Natural killer cell (primary cell): Measurements from ENCODE around the gene CNIH1. TPM values are rescaled to one million over a fixed set of nuclear protein-coding genes. Genes with fewer than 3 reads are reported as not detected.

ENCODE experiments used
- ATAC-seq, 3 donors: fragments of 150-1000 bp in 2 of 3; fragments of 200-7000 bp in 1 of 3; cut with Tn5 transposase; 1 replicate in 1 of 3; 2 replicates in 2 of 3; pipeline ENCODE4 v1.10.0; 2021; ENCODE audit warnings: mild to moderate bottlenecking in 2 of 3, moderate library complexity in 2 of 3
- DNase-seq, 2 donors: peaks; one replicate each; pipeline versions ENCODE4 v3.0.0 to v3.0.0-alpha.2; 2013 to 2021; ENCODE audit warnings: mixed read lengths in 1 of 2
- H3K27ac ChIP-seq: one replicate; pipeline ENCODE4 v1.5.1; 2013; ENCODE audit warnings: mild to moderate bottlenecking, low read length
- H3K27me3 ChIP-seq: one replicate; pipeline ENCODE4 v1.6.1; 2013; ENCODE audit warnings: low read length; ENCODE audit not compliant: control insufficient read depth, insufficient read depth
- H3K36me3 ChIP-seq: one replicate; pipeline ENCODE4 v1.6.1; 2013; ENCODE audit warnings: low read length; ENCODE audit not compliant: control insufficient read depth, insufficient read depth
- H3K4me1 ChIP-seq: one replicate; pipeline ENCODE4 v1.6.1; 2013; ENCODE audit warnings: low read length; ENCODE audit not compliant: control insufficient read depth, insufficient read depth
- H3K4me3 ChIP-seq: one replicate; pipeline ENCODE4 v1.5.1; 2013; ENCODE audit warnings: low read length
- H3K9me3 ChIP-seq: one replicate; pipeline ENCODE4 v1.6.1; 2013; ENCODE audit warnings: low read length; ENCODE audit not compliant: control insufficient read depth, insufficient read depth
- H3K27ac Mint-ChIP-seq, 2 donors: one replicate each; pipeline ENCODE4 v1.8.0; 2022; ENCODE audit warnings: mild to moderate bottlenecking in 2 of 2, mixed read lengths in 2 of 2, moderate library complexity in 1 of 2
- H3K27me3 Mint-ChIP-seq, 2 donors: one replicate each; pipeline ENCODE4 v1.8.0; 2022; ENCODE audit warnings: low read depth in 2 of 2, mixed read lengths in 2 of 2
- H3K36me3 Mint-ChIP-seq: one replicate; pipeline ENCODE4 v1.8.0; 2022; ENCODE audit warnings: mixed read lengths
- H3K4me1 Mint-ChIP-seq, 2 donors: one replicate each; pipeline ENCODE4 v1.8.0; 2022; ENCODE audit warnings: mixed read lengths in 2 of 2
- H3K4me3 Mint-ChIP-seq: one replicate; pipeline ENCODE4 v1.8.0; 2022; ENCODE audit warnings: mild to moderate bottlenecking, moderate library complexity, mixed read lengths
- H3K9me3 Mint-ChIP-seq, 2 donors: one replicate each; pipeline ENCODE4 v1.8.0; 2022; ENCODE audit warnings: mixed read lengths in 2 of 2
- WGBS: methylation state at CpG from one replicate; pipeline ENCODE4 v1.1.7; 2013; ENCODE audit warnings: missing lambda C conversion rate; ENCODE audit not compliant: insufficient coverage; 5-methylcytosine and 5-hydroxymethylcytosine counted together
- intact Hi-C: fragments of 100-400 bp; cut with micrococcal nuclease; formaldehyde crosslinking; loops from one replicate; pipeline ENCODE4 v1.14.2; 2022
- total RNA-seq, 4 donors: library from RNA; stranded (reverse); fragments of 120-200 nt in 1 of 4; gene quantifications; one replicate each; pipeline versions ENCODE4 v1.2.3 to v1.2.4, GENCODE V29; 2013 to 2022
- TF ChIP-seq, protein P1 (sequence below): fragments of 200-600 bp; IDR thresholded peaks from one replicate; pipeline ENCODE4 v1.8.0; 2022; ENCODE audit warnings: antibody characterized with exemption

The CNIH1 gene
- 10 to 100 TPM; 20.4 to 30.9 (median 25.7) TPM for total RNA-seq
- 33.1 TPM for total RNA-seq (2013)

DNA sequence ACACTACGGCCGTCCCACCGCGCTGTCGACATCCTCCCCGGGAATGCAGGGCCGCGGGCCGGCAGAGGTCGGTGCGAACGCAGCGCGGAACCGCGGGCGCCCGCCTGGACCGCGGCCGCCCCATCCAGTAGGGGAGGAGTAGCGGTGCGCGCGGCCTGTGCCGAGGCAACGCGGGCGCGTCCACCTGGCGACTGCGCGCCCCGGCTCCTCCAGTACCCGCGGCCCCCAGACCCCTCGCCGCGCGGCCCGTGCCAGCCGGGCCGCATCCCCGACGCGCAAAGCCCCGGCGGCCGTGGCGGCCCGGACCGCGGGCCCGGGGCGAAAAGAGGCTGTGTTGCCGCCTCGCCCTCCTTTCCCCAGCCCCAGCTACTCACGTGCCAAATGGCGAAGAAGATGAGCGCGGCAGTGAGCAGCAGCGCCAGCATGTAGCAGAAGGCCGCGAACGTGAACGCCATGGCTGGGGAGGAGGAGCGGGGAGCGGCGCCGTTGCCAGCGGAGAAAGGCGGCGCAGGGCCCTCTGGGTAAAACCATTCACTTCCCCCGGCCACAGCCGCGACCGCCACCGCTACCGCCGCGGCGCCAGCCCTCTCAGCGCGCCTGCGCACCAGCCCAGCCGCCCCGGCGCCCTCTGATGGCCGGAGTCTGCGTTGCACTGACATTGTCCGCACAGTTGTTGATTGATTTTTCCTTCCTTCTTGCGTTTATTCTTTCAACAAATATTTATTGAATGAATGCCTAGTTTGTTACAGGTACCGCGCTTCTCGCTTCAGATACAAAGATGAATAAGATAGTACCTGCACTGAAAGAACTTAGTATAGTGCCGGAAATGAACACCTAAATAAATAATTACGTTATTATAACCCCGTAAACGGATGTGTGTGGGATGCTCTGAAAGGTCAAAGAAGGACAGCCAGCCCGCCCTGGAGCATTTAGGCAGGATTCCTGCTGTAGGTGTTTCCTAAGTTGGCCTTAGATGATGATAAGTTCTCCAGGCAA, at the start of gene CNIH1:
Gene CNIH1, minus strand, starts transcription at position 502 of the 996 bp plus-strand sequence. Its CDS starts 47 bp downstream, at position 455.
- intact Hi-C loops = loop anchor here (1.0 to 2.0 kb wide), 3 partner anchors 45 to 68 kb away; partner anchors contain the start of genes CGRRF1 and GMFB
- H3K27me3 ChIP-seq = no peaks in the 10 kb centered on the region
- no peaks in the 10 kb centered on the region for H3K9me3 ChIP-seq

DNA sequence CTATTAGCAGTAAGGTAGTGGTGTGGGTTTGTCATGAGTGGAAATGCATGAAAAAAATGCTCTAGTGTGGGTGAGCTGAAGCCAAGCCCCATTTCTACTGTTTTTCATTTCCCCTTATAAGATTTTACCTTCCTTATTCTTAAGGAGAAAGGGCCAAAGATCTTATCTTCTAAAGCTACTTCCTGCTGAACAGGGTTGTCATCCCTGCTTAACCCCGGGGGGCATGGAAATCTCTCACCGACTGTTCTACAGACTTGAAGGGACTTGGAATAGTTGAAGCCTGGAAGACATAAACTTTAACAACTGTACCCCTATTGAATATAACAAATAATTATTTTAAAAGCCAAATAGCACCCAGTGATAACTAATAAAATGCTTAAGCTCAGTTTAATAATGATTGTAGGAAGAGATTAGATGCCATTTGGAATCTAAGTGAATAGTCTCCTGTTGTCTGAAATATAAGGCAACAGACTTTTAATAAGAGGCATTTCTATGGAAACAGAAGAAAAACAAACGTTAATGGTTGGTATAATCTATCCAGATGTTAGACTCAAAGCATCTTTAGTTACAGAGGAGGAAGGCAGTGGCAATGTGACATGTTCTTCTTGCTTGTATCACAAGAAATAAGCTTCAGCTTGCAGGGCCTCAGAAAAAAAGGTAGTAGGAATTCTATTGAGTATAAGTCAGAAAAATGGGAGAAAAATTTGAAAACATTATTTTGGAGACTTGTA, 49.4 kb upstream of the CNIH1 start:
- Mint-ChIP-seq H3K4me3 (no peak overlapping the region), H3K27me3 (no peaks in the 10 kb centered on the region), H3K4me1 (peaks cover 35 to 39% of the 10 kb centered on the region in 2 donors), H3K27ac (peak overlapping the region in 1 of 2 donors; percentile 82), H3K36me3 (no peaks in the 10 kb centered on the region), H3K9me3 (no peaks in the 10 kb centered on the region)
- intact Hi-C loops = no loop called here
- Histone ChIP-seq H3K9me3 (no peaks in the 10 kb centered on the region), H3K27me3 (no peaks in the 10 kb centered on the region), H3K36me3 (no peaks in the 10 kb centered on the region), H3K27ac (no peak overlapping the region), H3K4me1 (peaks cover 24% of the 10 kb centered on the region), H3K4me3 (no peak overlapping the region)
- ATAC-seq (no peak), DNase-seq (no peak)
- WGBS = 38% methylated on average over 2 of the region's 3 CpGs
- TF ChIP-seq, protein P1, sequence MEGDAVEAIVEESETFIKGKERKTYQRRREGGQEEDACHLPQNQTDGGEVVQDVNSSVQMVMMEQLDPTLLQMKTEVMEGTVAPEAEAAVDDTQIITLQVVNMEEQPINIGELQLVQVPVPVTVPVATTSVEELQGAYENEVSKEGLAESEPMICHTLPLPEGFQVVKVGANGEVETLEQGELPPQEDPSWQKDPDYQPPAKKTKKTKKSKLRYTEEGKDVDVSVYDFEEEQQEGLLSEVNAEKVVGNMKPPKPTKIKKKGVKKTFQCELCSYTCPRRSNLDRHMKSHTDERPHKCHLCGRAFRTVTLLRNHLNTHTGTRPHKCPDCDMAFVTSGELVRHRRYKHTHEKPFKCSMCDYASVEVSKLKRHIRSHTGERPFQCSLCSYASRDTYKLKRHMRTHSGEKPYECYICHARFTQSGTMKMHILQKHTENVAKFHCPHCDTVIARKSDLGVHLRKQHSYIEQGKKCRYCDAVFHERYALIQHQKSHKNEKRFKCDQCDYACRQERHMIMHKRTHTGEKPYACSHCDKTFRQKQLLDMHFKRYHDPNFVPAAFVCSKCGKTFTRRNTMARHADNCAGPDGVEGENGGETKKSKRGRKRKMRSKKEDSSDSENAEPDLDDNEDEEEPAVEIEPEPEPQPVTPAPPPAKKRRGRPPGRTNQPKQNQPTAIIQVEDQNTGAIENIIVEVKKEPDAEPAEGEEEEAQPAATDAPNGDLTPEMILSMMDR = no peak

More for the DNA sequence above, at the start of gene CNIH1:
- Histone ChIP-seq H3K36me3 (no peaks in the 10 kb centered on the region), H3K4me1 (peaks cover 7% of the 10 kb centered on the region), H3K27ac (peak within 1 kb of the TSS; percentile 80), H3K4me3 (peak within 1 kb of the TSS; percentile 63)
- Mint-ChIP-seq H3K27ac (peak within 1 kb of the TSS; percentile 92), H3K36me3 (no peaks in the 10 kb centered on the region), H3K27me3 (peaks cover 5 to 17% of the 10 kb centered on the region in 2 donors), H3K4me1 (peaks cover 26 to 33% of the 10 kb centered on the region in 2 donors), H3K4me3 (peak within 1 kb of the TSS; percentile 96), H3K9me3 (no peaks in the 10 kb centered on the region)
- peak; percentile 91 to 96 (median 95) for ATAC-seq
- TF ChIP-seq, protein P1 = peak; percentile 91
- DNase-seq = peak; percentile 95 to 97
- WGBS = under 1% methylated on average over 94 of the region's 100 CpGs

DNA sequence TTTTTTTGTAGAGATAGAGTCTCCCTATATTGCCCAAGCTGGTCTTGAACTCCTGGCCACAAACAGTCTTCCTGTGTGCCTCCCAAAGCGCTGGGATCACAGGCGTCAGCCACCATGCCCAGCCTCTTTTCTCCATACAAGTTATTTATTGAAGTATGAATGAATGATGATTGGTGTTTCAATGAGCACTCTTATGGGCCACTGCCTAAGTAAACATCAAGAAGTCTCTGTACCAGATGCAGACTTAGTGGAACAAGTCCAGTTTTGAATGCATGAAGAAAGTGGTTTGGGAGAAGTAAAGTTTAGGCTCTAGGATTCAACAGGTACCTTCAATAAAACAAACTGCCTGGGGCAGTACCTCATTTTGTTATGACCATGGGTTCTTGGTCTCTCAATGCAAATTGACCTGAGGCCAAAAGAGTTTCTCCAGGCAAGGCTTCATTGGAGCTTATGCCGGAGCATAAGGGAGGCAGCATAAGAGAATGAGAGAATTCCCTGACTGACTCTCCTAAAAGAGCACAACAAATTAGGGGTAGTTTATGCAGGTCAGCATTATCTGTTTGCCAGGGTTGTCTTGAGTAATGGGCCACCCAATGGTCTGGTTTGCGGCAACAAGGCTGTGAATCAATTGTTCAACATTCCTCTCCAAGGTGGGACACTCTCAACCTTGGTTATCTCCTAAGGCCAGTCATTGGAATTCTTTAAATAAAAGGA, 48.7 kb upstream of the CNIH1 start:
- Histone ChIP-seq H3K36me3 (no peaks in the 10 kb centered on the region), H3K27me3 (no peaks in the 10 kb centered on the region), H3K4me1 (peaks cover 24% of the 10 kb centered on the region), H3K4me3 (no peak overlapping the region), H3K9me3 (no peaks in the 10 kb centered on the region), H3K27ac (peak overlapping the region; percentile 88)
- Mint-ChIP-seq H3K27me3 (no peaks in the 10 kb centered on the region), H3K4me3 (peak overlapping the region; percentile 85), H3K36me3 (no peaks in the 10 kb centered on the region), H3K27ac (peak overlapping the region; percentile 82 to 86), H3K9me3 (no peaks in the 10 kb centered on the region), H3K4me1 (peaks cover 42 to 46% of the 10 kb centered on the region in 2 donors)
- DNase-seq = no peak
- ATAC-seq = no peak
- intact Hi-C loops = loop anchor here (2.0 kb wide), 2 partner anchors 49 to 93 kb away; partner anchors contain the start of genes CDKN3 and CNIH1
- TF ChIP-seq, protein P1 = no peak
- WGBS = 96% methylated on average over 2 of the region's 4 CpGs
